ENCODE results near the gene ADGRB2.

Gene ADGRB2

GRCh38 chr1:31678681-31679080 lies 85.5 kb downstream of the ADGRB2 start:
- no peak for DNase-seq (ENCODE audit: low spot score)

GRCh38 chr1:31677949-31678348 lies 86.2 kb downstream of the ADGRB2 start:
- DNase-seq (ENCODE audit: low spot score): no peak

GRCh38 chr1:31677401-31677800 lies 86.7 kb downstream of the ADGRB2 start:
- DNase-seq (ENCODE audit: low spot score): no peak
